A172 (cell line): ENCODE measurements around the gene CACNA1D. TPM values are rescaled to one million over a fixed set of nuclear protein-coding genes. Genes with fewer than 3 reads are reported as not detected.

ENCODE experiments used
- DNase-seq: peaks from one replicate; pipeline ENCODE4 v3.0.0-alpha.2; 2015; ENCODE audit warnings: low spot score
- total RNA-seq: library from RNA; depleted of rRNA; stranded (reverse); fragments of >200 nt; shearing (Covaris generic); gene quantifications from 2 replicates; pipeline ENCODE4 v1.2.3, GENCODE V29; 2014

Gene CACNA1D
- total RNA-seq, 1 experiment from 2014 or later, result not detected

DNA sequence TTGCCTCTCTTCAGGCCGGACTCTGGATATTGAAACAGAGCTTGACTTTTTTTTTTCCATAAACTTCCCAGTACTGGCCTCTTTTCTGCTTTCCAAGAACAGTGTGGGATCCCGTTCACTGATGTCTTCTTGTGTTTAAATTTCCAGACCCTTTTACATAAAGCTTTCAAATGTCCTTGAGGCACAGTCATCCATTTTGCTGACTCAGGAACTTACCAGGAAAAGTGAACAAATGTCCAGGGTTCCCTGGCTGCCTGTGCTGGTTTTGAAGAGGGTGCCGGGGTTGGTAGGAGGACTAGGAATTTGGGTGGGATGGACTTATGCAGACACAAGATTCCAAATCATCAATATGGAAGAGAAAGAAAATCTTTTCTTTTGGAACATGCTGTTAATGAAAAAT is 283.7 kb downstream of the CACNA1D start:
- DNase-seq, result no peak

DNA sequence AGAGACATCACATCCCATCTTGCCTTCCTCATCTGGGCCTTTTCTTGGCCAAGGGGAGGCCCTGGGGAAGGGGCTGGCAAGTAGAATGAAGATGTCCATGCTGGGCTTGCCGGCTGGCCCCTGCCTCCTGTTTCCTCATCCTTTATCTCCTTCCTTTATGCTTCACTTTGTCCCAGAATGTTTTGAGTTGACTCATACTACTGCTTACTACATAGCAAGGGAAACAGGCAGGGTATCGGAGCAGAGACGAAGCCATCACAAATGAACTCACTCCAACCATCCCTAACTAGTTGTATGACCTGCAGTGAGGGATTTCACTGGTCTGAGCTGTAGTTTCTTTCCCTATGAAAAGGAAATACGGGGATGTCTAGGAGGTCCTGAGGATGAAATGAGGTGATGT is 285.8 kb downstream of the CACNA1D start:
- no peak for DNase-seq

DNA sequence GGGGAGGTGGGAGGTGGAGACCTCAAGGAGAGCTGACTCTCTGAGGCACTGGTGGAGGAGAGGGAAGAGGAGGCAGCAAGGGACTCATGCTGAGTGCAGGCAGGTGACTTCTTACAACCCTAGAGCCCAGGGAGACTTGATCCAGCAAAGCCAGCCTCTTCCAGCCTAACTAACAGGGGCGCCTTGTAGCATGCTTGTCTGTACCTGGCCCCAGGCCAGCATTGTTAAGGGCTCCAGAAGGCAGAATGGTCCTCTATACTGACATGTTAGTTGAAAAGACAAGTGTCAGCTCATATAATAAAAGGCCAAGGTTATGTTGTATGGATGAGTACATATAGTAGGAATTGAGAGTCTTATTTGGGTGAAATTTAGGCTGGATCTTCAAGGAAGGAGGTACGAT is 286.4 kb downstream of the CACNA1D start:
- DNase-seq, result no peak

DNA sequence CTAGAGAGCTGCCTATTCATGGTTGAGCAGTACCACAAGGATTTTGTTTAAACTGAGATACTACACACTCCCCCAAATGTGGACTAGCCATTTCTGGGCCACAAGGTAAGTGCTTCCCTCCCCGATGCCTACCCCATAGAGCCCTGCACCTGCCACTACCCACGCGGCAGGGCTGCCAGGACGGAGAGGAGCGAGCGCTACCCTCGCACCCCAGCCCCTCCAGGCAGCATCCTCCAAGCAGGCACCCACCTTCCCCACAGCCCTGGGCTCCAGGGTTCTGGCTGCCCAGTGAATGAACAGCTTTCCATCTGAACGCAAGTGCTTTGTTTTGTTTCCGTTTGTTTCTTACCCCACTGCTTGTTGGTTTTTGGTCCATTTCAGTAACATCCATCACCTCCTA is 292.6 kb downstream of the CACNA1D start:
- no peak for DNase-seq

DNA sequence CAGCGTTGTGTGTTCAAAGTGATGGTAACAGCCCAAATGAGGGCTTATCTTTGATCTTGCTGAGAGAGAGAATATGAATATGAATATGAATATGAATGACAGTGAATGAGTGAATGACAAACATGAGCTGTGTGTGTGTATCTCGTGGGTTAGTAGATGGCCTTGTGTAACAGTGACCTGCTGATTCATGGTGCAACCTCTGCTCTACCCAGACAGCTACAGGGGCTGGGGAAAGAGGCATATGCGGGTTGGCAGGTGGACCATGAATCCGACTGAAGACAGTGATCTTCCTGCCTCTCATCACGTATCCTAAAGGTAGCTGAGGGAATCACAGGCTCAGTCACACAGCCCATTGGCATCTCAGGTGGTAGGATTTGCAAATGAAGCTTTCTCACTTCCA is 293.6 kb downstream of the CACNA1D start:
- no peak for DNase-seq

DNA sequence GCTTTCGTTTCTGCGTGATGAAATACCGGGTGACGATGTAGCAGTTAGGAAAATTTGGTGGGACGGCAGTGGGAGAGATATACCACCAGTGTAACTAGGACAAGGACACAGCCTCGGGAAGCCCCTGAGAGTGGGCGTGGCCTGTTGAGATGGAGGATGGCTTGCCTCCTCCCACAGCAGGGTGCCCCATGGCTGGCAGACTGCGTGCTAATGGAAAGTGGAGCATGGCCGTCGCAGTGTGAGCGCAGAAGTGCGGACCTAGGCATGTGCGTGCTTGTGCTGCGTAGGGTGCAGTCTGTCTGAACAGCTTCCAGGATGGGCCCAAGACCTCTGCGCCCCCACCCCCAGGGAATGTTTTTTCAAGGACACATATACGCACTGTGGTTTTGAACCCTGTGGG is 295.0 kb downstream of the CACNA1D start:
- DNase-seq, result no peak

DNA sequence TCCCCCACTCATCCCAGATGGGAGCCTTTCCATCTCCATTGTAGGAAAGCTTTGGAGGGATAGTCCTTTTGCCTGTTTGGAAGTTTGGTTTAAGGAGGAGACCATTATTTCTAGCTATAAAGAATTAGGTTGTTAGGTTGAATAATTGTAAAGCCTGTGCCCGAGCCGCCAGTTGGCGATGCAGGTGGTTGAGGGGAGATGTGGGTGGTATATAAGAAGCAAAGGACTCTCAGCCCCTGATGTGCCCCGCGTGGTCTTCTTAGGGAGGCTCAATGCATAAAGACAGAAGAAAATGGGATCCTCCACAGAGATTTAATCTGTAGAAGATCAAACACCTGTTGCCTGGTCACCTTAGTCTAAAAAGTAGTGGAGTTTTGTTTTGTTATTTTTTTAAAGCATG is 296.1 kb downstream of the CACNA1D start:
- no peak for DNase-seq

DNA sequence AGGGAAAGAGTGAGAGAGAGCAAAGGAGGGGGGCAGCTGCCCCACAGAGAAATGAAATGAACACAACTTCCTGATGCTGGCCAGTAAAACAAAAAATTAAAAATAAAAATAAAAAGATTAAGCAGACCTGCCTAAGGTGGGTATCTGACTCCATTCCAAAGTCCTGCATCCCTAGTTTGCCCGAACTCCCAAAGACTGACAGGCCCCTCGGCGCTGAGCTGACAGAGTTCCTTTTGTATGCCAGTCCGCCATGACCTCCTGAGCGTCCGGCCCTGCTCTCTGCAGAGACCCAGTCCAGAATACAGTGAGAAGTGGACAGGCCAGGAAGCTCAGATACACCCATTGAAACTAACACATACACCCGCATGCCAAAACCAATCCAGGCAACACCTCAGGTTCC is 296.9 kb downstream of the CACNA1D start:
- no peak for DNase-seq

DNA sequence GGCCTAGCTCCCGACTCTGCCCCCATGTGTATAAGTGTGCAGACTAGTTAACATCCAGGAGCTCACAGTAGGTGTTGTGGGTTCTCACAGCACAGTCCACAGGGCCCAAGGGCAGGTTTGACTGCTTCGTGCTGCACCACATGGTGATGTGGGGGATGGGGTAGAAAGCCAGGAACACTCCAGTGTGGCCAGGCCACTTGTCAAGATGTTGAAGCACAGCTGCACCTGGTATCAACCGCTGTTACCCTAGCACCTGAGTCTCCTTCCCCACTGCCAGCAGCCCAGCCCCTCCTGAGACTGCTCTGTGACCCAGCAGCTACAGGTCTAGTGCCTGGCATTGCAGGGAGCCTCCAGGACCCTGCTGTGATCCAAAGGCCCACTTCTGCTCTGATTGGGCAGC is 298.5 kb downstream of the CACNA1D start:
- no peak for DNase-seq

DNA sequence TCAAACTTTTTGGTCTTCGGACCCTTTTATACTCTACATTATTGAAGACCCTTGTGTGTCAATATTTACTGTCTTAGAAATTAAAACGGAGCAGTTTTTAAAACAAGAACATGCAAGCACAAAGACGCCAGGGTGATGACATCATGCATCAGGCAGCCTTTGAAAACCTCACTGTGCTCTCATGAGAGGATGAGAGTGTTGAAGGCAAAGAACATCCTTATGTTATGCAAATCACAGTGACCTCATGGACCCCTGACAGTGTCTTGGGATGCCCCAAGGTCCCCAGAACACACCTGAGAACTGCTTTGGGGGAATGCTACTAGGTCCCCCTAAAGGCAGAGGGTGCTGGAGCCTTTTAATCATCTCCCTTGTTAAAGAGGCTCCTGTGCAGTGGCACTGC is 300.2 kb downstream of the CACNA1D start:
- DNase-seq, result peak; percentile 11

DNA sequence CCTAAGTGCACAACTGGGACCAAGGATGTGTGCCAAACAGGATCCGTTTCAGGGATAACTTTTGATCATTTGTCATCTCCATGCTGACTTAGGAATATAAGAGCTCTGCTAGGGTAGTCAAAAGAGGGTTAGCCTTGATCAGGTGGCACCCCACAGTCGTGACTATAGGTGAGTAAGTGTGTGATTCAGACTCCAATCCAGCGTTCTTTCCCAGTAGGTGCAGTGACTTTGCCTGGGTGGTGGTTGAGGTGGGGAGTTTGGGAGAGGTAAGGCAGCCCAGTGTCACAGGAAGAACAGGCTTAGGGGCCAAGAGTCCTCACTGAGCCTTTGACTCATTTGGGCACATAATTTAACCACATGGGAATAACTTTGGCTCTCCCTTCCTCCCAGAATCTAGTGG is 300.8 kb downstream of the CACNA1D start:
- peak; percentile 18 for DNase-seq

DNA sequence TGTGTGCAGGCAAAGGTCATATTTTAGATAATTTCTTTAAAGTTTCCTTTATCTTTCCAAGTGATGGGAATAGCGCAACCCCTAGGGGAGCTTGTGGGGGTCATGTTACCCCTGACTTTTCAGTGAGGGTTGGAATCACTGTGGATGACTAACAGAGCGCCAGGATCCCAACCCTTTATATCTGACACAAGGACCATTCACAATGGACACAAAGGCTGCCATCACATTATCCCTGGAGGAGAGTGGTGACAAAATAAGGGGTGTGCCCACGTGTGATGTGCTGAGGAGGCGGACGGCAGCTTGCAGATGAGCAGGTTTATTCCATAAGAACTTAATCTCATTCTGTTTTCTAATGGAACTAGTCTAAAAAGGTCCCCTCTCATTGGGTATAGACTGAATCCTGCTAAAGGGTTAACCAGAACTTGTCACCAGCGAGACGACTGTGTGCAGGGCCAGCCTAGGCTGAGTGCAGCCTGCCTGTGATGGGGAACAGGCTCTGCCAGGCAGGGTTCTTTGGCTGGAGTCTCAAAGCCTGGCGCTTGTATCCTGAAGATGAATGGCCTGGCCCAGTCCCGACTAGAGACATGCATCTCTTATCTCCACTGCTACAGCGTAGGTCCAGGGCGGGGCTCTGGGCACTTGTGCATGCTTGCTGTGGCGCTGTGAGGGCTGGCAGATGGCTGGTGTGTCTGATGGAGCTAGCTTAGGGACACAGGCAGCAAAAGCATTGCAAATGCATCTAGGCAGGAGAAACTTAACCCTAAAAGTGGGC is 301.6 kb downstream of the CACNA1D start:
- DNase-seq, result no peak

DNA sequence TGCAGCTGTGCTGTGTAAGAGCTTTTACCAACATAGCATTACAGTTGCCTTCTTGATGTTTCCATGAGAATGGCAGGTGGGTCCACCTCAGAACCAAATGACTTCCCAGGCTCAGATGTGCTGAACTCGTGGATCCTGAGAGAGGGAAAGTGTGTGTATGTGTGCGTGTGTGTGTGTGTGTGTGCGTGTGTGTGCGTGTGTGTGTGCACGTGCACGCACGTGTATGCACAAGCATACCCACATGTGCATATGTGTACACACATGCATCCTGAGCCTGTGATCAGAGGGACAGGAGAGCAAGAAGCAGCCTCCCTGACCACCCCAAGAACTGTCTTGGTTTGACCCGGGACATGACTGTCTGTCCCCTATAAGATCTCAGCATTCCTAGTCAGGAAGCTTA is 303.7 kb downstream of the CACNA1D start:
- no peak for DNase-seq

DNA sequence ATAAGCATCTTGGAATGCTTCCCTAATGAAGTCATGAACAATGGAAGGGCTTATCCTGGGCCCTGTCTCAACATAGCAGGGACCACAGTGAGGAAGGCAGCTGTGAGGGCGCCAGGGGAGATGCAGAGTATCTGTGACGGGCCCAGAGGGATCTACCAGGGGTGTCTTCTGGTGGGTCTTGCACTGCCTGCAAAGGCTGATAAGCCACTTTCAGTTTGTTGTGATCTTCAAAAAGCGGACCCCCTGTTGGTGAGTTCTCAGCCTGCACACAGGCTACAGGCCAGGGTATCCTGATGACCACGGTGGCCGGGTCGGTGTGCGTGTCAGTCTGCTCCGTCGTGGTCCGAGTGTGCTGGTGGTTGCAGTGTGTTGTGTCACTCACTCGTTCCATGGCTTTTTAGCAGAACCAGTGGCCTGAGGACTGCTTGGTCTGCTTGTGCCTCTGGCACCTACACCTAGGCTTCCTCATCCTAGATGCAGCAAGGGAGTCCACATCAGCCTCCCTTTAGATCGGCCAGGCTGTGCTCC is 305.0 kb downstream of the CACNA1D start:
- no peak for DNase-seq

DNA sequence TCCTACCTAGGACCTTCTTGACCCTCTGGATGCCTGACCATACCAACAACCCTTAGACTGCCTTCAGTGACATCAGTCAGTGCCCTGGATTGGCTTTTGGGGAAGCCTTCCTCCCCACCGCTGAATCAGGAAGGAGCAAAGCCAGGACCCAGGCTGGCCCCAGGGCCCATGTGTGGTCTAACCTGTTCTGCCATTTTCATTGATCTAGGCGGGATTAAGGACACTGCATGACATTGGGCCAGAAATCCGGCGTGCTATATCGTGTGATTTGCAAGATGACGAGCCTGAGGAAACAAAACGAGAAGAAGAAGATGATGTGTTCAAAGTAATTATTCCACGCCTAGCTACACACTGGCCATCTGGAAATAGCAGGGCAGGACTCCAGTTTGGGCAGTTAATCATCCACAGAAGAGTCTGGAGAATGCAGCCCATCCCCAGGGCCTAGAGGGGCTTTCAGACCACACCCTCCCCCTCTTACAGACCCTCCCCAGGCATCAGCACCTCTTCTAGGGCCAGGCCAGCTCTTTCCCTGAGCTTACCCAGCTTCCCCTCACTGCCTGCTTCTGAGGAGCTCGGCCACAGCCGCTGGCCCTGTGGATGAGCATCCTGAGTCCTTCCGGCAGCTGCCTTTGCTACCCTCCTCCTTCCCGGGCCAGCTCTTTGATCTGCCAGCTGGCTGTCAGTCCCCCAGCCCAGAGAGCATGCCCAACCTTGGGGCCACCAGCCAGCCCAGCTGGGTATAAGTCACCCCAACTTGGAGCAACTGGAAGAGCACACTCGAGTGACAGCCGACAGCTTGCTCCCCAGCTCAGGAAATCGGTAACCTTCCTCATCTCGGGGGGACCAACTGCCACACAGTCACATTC is 305.9 kb downstream of the CACNA1D start:
- no peak for DNase-seq

DNA sequence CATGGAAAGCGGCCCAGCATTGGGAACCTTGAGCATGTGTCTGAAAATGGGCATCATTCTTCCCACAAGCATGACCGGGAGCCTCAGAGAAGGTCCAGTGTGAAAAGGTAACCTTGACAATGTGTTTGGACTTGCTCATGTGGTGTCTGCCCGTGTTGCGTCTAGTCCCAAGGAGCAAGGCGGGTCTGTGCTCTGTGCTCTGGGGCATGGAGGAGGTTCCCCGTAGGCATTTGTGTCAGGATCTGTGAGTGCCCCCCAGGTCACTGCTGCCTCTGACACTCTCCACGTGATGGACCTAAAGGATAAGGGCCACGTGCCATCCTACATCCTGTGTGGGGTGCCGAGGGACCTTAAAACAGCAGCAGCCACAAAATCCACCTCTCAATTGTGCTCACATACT is 306.9 kb downstream of the CACNA1D start:
- no peak for DNase-seq

DNA sequence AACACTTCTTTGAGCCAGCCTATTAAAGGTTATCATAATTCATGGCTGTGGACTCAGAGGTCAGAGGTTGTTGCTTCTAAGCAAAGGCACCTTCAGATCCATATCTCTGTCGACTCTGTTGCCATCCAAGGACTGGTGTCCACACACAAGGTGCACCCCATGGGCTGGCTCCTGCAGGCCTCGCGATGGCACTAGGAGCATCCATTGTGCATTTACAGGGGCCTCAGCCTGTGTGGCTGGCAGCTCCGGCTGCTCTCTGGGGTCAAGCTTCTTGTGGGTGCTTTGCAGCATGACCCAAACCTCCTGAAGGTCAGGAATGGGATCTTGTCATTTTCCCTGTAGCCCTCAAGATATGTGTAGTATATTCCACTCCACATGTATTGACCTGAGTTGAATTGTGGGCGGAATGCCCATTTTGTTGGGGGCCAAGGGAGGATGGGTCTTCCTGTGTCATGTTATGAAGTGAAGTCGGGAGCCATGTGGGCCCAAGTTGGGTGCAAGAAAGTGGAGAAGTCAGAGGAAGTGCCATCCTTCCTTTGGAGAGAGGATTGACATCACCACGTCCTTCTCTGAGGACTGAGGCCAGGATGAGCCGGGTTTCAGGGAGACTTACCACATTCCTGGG is 308.0 kb downstream of the CACNA1D start:
- DNase-seq, result no peak

DNA sequence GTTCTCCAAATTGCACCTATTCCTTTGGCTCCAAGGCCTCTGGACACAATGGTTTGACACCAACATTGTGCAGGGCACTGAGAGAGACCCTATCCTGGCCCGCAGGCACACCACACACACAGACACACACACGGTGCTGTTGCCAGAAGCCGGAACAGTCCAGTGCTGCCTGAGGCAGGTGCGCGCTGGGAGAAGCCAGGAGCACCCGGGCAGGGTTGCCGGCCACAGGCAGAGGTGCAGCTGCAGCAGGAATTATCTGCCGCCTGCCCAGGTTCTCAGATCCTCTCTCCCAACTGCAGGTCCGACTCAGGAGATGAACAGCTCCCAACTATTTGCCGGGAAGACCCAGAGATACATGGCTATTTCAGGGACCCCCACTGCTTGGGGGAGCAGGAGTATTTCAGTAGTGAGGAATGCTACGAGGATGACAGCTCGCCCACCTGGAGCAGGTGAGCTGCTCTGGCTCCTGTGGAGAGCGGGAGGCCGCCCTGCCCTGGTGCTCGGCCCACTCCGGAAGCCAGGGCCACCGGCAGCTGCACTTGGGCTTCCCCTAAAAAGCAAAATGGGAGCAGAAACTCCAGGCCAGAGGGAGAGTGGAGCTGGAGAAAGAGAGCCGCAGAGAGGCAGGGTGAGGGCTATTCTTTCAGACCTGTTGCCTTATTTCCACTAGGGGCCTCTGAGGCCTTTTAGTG is 308.9 kb downstream of the CACNA1D start:
- no peak for DNase-seq

DNA sequence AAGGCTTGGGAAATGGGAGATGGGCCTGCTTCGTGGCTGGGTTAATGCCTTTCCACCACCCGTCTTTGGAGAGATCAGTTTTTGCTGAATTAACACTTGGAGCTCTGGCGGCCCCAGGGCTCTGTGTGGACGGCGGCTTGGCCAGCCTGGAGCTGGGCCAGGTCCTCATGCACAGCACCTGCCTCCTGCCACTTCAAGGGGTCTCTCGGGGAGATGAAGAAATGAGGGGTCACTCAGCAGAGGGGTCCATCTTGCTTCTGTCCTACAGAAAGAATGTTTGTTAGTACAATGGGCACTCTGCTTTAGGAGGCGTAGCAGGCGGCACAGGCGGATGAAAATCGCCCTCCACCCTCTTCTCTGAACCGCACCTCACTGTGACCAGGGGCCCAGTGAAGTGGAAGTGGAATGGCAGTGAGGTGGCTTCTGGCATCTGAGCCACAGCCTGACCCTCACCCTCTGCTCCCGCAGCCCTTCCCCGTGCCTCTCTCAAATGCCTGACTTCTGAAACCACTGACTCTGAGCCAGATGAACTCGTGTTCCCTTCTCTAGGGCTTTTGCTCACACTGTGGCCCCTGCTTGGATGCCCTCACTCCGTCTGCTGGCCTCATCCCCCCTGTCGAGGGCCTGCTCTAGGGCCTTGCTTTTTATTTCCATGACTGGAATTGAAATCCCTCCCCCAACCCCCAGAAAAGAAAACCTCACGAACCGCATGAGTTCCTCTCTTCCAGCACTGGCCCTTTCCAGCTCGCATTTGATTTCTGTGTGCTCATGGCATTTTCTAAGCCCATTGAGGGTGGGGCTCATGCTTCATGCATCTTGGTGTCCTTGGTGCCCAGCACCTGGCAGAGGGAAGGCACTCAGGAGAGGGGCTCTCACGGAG is 309.6 kb downstream of the CACNA1D start:
- DNase-seq, result no peak

DNA sequence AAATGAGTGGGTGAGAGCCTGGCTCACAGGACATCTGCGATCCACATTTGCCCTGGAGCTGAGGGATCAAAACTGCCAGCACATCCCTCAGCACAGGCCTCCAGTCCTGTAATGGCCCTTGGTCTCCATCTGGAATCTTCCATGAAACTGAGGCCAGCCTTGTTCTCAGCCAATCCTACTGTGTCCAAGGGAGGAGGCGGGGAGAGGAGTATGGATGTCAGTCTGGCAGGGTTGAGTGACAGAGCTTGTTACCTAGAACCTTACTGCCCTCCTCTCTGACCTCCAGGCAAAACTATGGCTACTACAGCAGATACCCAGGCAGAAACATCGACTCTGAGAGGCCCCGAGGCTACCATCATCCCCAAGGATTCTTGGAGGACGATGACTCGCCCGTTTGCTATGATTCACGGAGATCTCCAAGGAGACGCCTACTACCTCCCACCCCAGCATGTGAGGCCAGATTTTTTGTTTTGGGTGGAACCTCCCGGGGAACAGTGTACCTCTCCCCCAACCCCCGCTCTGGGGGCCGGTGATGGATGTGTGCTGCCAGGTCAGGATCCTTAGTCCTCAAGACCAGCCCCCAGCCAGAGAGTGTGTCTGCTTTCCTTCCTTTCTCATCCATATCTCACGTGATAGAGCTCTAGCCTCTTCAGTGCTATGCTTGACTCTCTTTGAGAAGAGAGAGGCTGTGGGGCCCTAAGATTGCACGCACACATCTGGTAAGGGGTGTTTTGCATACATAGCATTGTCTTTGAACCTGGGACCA is 310.5 kb downstream of the CACNA1D start:
- DNase-seq, result peak; percentile 64
